ENCODE measurements around the gene VTCN1. TPM values are rescaled to one million over a fixed set of nuclear protein-coding genes. Genes with fewer than 3 reads are reported as not detected.

The VTCN1 gene
- total and polyA plus RNA-seq, 2 of the 8 experiments (the other 6 are each of a cell fraction or from before 2014, with no cell fraction given): 0.32 TPM; not detected in 1

DNA sequence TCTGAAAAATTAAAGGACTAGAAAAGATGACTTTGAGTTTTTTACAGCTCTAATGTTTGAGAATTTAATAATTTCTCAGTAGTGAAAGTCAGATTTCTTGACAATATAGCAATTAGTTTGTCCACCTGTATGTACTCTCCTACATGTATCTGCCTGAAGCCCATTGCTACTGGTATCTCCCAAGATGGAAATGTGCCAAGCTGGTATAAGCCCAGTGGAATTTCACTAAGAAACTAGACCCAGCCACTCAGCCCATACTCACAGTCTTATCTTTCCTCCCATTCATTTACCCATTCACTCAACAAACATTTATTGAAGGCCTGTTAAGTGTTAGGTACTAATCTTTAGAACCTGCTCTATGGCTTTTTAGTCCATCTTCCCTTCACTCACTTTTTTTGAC, 67.6 kb downstream of the VTCN1 start:
- CTCF ChIA-PET (ENCODE audit: partially characterized antibody): interaction anchor here (0.9 to 1.3 kb wide), 2 partner anchors 15 to 40 kb away, joined by 4 to 6 read pairs; no protein-coding TSS in a partner anchor
- no peak overlapping the region for H3K14ac ChIP-seq (ENCODE audit: insufficient read length)
- H4K8ac ChIP-seq (ENCODE audit: extremely low read depth, insufficient read depth, low read length): no peak overlapping the region
- no peak overlapping the region for H3K4ac ChIP-seq (replicated peaks; ENCODE audit: insufficient read length, low read depth, low read length)
- H2AFZ ChIP-seq (ENCODE audit: low read length): no peak overlapping the region
- no peaks in the 10 kb centered on the region for H3K23me2 ChIP-seq (ENCODE audit: low read depth, low read length)
- no peak overlapping the region for H3K56ac ChIP-seq (replicated peaks; ENCODE audit: insufficient read length, low read depth, low read length)
- no peaks in the 10 kb centered on the region for H3K79me1 ChIP-seq (ENCODE audit: low read depth, low read length)
- no peaks in the 10 kb centered on the region for H3K79me2 ChIP-seq (ENCODE audit: control insufficient read depth in 1 of 2, insufficient read depth in 2 of 2, low read length in 2 of 2)
- H3K9me3 ChIP-seq (ENCODE audit: insufficient read depth in 2 of 2, low read depth in 1 of 2, low read length in 1 of 2): no peaks in the 10 kb centered on the region
- no peak overlapping the region for H3K4me3 ChIP-seq (ENCODE audit: extremely low read depth in 1 of 4, insufficient read depth in 2 of 4, low read depth in 3 of 4, low read length in 4 of 4)
- H4K91ac ChIP-seq (replicated peaks; ENCODE audit: insufficient read length, low read length): no peak overlapping the region
- no peak overlapping the region for H2BK15ac ChIP-seq (ENCODE audit: low read length)
- no peaks in the 10 kb centered on the region for H4K20me1 ChIP-seq (replicated peaks in 1 of 2; ENCODE audit: control insufficient read depth in 1 of 2, insufficient read depth in 2 of 2, low read length in 2 of 2)
- no peak overlapping the region for H2AK5ac ChIP-seq (ENCODE audit: low read depth, low read length)
- no peaks in the 10 kb centered on the region for H3K36me3 ChIP-seq (ENCODE audit: control insufficient read depth in 2 of 4, insufficient read depth in 4 of 4, low read length in 3 of 4)
- DNase-seq (ENCODE audit: low read depth in 1 of 2, low spot score in 2 of 2) (no peak), FAIRE-seq (no peak)
- no peak overlapping the region for H2BK120ac ChIP-seq (replicated peaks; ENCODE audit: low read depth, low read length)
- H2BK12ac ChIP-seq (ENCODE audit: low read depth, low read length): no peak overlapping the region
- H3K4me1 ChIP-seq (replicated peaks in 1 of 4; ENCODE audit: control insufficient read depth in 3 of 4, insufficient read depth in 4 of 4, low read length in 3 of 4): peaks cover 0 to 6% (median 0%) of the 10 kb centered on the region in 4 experiments; a peak in 1 of 7 replicates
- no peaks in the 10 kb centered on the region for H3K27me3 ChIP-seq (replicated peaks in 1 of 4; ENCODE audit: control insufficient read depth in 3 of 4, extremely low read depth in 1 of 4, insufficient read depth in 3 of 4, low read length in 3 of 4)
- no peak overlapping the region for H3K23ac ChIP-seq (ENCODE audit: insufficient read length)
- H4K5ac ChIP-seq (ENCODE audit: insufficient read length, low read depth, low read length): no peak overlapping the region
- no peak overlapping the region for H2BK20ac ChIP-seq (ENCODE audit: low read length)
- POLR2A ChIA-PET (ENCODE audit: partially characterized antibody): no interaction called here
- no peak overlapping the region for H2BK5ac ChIP-seq (ENCODE audit: low read depth, low read length)
- H3K18ac ChIP-seq (ENCODE audit: extremely low read depth, low read length): no peak overlapping the region
- no peak overlapping the region for H3K27ac ChIP-seq (ENCODE audit: low read depth, low read length)
- no peak overlapping the region for H3K9ac ChIP-seq (replicated peaks in 1 of 4; ENCODE audit: extremely low read depth in 1 of 4, low read depth in 3 of 4, low read length in 3 of 4)
- H3K4me2 ChIP-seq (ENCODE audit: insufficient read depth in 1 of 2, low read depth in 2 of 2, low read length in 2 of 2): no peak overlapping the region
- TF ChIP-seq KDM5A (IDR thresholded peaks at IDR 0.05; ENCODE audit: low read length): no peak
- no peak for TF ChIP-seq SP4 (IDR thresholded peaks at IDR 0.05; ENCODE audit: low read length)
- no peak for TF ChIP-seq SIN3A (conservative IDR thresholded peaks at IDR 0.05 in 1 of 2, IDR thresholded peaks at IDR 0.05 in 1 of 2; ENCODE audit: low read depth in 1 of 2, low read length in 2 of 2)
- TF ChIP-seq SRF (IDR thresholded peaks at IDR 0.05; ENCODE audit: low read depth, low read length): no peak
- TF ChIP-seq GABPA (IDR thresholded peaks at IDR 0.05; ENCODE audit: borderline replicate concordance, insufficient read depth, low read length): no peak
- TF ChIP-seq HDAC2 (IDR thresholded peaks at IDR 0.05; ENCODE audit: borderline replicate concordance in 1 of 2, low read depth in 2 of 2, low read length in 2 of 2): no peak
- TF ChIP-seq SP1 (IDR thresholded peaks at IDR 0.05; ENCODE audit: low read depth, low read length): no peak
- TF ChIP-seq GTF2F1 (IDR thresholded peaks at IDR 0.05; ENCODE audit: borderline replicate concordance, low read depth, low read length): no peak
- TF ChIP-seq TAF7 (optimal IDR thresholded peaks at IDR 0.05; ENCODE audit: borderline replicate concordance, low read depth, low read length): no peak
- no peak for TF ChIP-seq NRF1 (IDR thresholded peaks at IDR 0.05; ENCODE audit: low read depth, low read length)
- no peak for TF ChIP-seq MAFK (IDR thresholded peaks at IDR 0.05; ENCODE audit: low read depth, low read length)
- TF ChIP-seq, protein P1, sequence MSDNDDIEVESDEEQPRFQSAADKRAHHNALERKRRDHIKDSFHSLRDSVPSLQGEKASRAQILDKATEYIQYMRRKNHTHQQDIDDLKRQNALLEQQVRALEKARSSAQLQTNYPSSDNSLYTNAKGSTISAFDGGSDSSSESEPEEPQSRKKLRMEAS (IDR thresholded peaks at IDR 0.05): no peak
- TF ChIP-seq TBP (IDR thresholded peaks at IDR 0.05; ENCODE audit: low read depth, low read length): no peak
- no peak for TF ChIP-seq EP300 (IDR thresholded peaks at IDR 0.05; ENCODE audit: borderline replicate concordance in 1 of 2, low read depth in 2 of 2, low read length in 2 of 2)
- TF ChIP-seq KDM1A (IDR thresholded peaks at IDR 0.05; ENCODE audit: borderline replicate concordance, low read length): no peak

Measured in H1 (cell line).